H1 (cell line): ENCODE measurements around the gene VAV2. TPM values are rescaled to one million over a fixed set of nuclear protein-coding genes. Genes with fewer than 3 reads are reported as not detected.

Experiments
- CHD7 ChIP-seq: fragments of 300-600 bp; sonication (generic); IDR thresholded peaks from 2 replicates; pipeline ENCODE4 v1.7.1; 2012; ENCODE audit warnings: low read length, moderate library complexity, mild to moderate bottlenecking, inconsistent platforms; ENCODE audit not compliant: insufficient replicate concordance
- TCF12 ChIP-seq: IDR thresholded peaks from 2 replicates; pipeline ENCODE4 v1.6.1; 2011; ENCODE audit warnings: low read depth, mild to moderate bottlenecking, low read length
- polyA plus RNA-seq, 7 experiments: library from polyadenylated mRNA; depleted of rRNA in 3 of 7; stranded (reverse) in 5 of 7; unstranded in 2 of 7; fragments of >200 nt in 5 of 7; fragments of 200-250 nt in 2 of 7; gene quantifications; 1 replicate in 5 of 7; 2 replicates in 1 of 7; 4 replicates in 1 of 7; pipeline versions ENCODE4 v1.2.1 to v1.2.3, GENCODE V29; 2011 to 2013; ENCODE audit warnings: missing spikeins in 2 of 7, mixed read lengths in 2 of 7
- total RNA-seq: library from RNA; stranded (reverse); fragmentation: NEBNext Ultra II Directional; extraction: Animal tissue kit (Norgen Biotek cat#: 25700); gene quantifications from 2 replicates; pipeline ENCODE4 v1.2.1, GENCODE V29; 2021

VAV2 gene
- total and polyA plus RNA-seq, 2 of the 8 experiments (the other 6 are each of a cell fraction or from before 2014, with no cell fraction given): 13.6 to 37.6 TPM

DNA sequence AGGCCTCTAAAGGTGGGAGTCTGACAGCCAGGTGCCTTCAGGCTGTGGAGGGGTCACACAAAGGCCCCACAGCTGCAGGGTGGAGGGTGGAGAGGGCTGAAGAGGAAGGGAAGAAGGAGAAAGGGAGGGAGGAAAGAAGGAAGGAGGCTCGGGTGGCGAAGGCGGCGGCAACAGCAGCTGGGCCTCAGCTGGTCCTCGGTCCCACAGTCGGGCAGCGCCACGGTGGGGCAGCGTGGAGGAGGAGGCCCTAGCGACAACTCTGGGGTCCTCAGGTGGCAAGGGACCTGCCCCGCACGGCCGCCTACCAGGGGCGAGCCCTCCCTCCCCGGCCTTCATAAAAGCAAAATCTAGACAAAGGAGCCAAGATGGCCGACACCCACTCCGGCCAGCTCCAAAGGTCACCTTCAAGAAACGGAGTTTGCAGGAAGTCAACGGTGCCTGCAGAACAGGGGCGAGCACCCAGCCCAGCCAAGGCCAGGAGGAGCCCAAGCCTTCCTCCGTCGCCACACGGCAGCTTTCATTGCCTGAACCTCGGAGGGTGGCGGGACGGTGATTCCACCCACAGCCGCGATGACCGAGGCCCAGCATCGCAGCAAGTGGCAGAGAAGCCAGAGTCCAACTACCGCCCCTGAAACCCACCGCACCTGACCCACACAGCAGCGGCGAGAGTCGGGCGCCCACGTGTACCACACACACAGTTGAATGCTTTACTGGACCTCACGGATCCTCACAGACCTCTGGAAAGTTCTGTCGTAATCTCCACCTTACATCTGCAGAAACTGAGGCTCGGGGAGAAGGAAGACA lies 98.7 kb downstream of the VAV2 start (continued):
- TF ChIP-seq CHD7: no peak
- no peak for TF ChIP-seq TCF12
- TF ChIP-seq, all 59 proteins: peak for 1
